Colonic mucosa (tissue), 4 donors: ENCODE measurements around the gene WFDC13. TPM values are rescaled to one million over a fixed set of nuclear protein-coding genes. Genes with fewer than 3 reads are reported as not detected.
"Not testable (repeated sequence)": the region's sequence is repeated elsewhere in the genome, so short reads cannot be mapped to it uniquely, and the experiment has no call there.

Experiments
- DNase-seq: peaks from one replicate; pipeline ENCODE4 v3.0.0-alpha.2; 2020
- H3K27ac ChIP-seq: fragments of 200-600 bp; one replicate; pipeline ENCODE4 v1.8.0; 2021
- H3K27me3 ChIP-seq: fragments of 200-600 bp; one replicate; pipeline ENCODE4 v1.8.0; 2021
- H3K36me3 ChIP-seq: fragments of 200-600 bp; one replicate; pipeline ENCODE4 v1.8.0; 2021
- H3K4me1 ChIP-seq: fragments of 200-600 bp; one replicate; pipeline ENCODE4 v1.8.0; 2021; ENCODE audit warnings: mild to moderate bottlenecking
- H3K4me3 ChIP-seq: fragments of 200-600 bp; one replicate; pipeline ENCODE4 v1.8.0; 2021
- H3K9ac ChIP-seq, 2 donors: one replicate each; pipeline ENCODE4 v1.7.0; 2013; ENCODE audit warnings: control low read depth in 2 of 2, low read depth in 2 of 2, low read length in 2 of 2
- H3K9me3 ChIP-seq: fragments of 200-600 bp; one replicate; pipeline ENCODE4 v1.8.0; 2021
- CTCF ChIP-seq: fragments of 200-600 bp; IDR thresholded peaks from one replicate; pipeline ENCODE4 v1.8.0; 2022; ENCODE audit warnings: antibody characterized with exemption, mild to moderate bottlenecking
- intact Hi-C: fragments of 100-400 bp; cut with DNase I; formaldehyde crosslinking; loops from one replicate; pipeline ENCODE4 v1.14.1; 2022
- total RNA-seq, 2 donors: library from RNA; stranded (reverse); fragmentation: NEBNext Ultra II Directional in 1 of 2; extraction: Animal tissue kit (Norgen Biotek cat#: 25700) in 1 of 2; gene quantifications; one replicate each; pipeline ENCODE4 v1.2.1, GENCODE V29; 2021
- donor health status: healthy.
- donor health status: DM: no; HTN: no; CAD: no.
- donor health status: DM: no; HTN: no; CAD: no.

The WFDC13 gene
- total RNA-seq, 2 donors from 2014 or later: not detected

GRCh38 chr20:45695496-45695895, 6.3 kb upstream of the WFDC13 start:
- no peaks in the 10 kb centered on the region for H3K4me1 ChIP-seq
- DNase-seq: no peak
- intact Hi-C loops: no loop called here
- H3K36me3 ChIP-seq: no peaks in the 10 kb centered on the region
- H3K9me3 ChIP-seq: no peaks in the 10 kb centered on the region
- TF ChIP-seq CTCF: no peak
- no peak overlapping the region for H3K9ac ChIP-seq
- H3K27me3 ChIP-seq: no peaks in the 10 kb centered on the region
- no peak overlapping the region for H3K4me3 ChIP-seq
- no peak overlapping the region for H3K27ac ChIP-seq

GRCh38 chr20:45701104-45701503, 734 bp upstream of the WFDC13 start:
- H3K4me1 ChIP-seq: no peaks in the 10 kb centered on the region
- H3K9me3 ChIP-seq: no peaks in the 10 kb centered on the region
- no peak overlapping the region for H3K27ac ChIP-seq
- no peak for TF ChIP-seq CTCF
- H3K9ac ChIP-seq: no peak overlapping the region
- H3K27me3 ChIP-seq: no peaks in the 10 kb centered on the region
- no peak overlapping the region for H3K4me3 ChIP-seq
- intact Hi-C loops: no loop called here
- no peaks in the 10 kb centered on the region for H3K36me3 ChIP-seq
- DNase-seq: no peak

DNA sequence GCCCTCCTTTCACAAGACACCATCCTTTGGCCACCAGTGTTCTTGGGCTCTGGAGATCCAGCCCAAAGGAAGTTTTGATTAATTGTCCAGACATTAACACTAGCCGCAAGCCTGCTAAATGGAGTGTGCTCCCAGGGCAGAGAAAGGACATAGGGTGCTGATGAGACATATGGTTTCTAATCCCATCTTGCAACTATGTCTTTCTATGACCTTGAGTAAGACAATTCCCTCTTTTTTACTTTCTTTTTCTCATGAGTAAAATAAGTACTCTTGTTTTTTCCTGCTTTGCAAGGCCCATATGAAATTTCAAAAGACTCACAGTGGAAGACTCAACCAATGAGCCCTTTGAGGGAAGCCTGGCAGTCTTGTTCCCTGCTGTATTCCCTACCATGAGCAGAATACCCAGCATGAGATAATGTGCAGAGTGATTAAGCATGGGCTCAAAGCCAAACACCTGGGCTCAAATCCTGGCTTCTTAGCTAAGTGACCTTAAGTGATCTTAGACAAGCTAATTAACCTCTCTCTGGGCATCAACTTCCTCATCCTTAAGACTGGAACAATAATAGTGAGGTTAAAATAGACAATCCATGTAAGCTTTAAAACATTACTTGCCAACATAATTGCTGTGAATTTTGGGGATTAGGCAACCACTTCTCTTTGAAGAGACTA, 3.3 kb downstream of the WFDC13 start, which contains the start of gene WFDC10B:
WFDC10B (minus strand) TSS at position 51 of the 669 bp plus-strand sequence. CDS start 19,027 bp downstream, outside the sequence.
- peak; percentile 22 for DNase-seq
- H3K27me3 ChIP-seq: no peaks in the 10 kb centered on the region
- TF ChIP-seq CTCF: no peak

GRCh38 chr20:45716141-45716688, 14.4 kb downstream of the WFDC13 start:
- intact Hi-C loops, H3K36me3 ChIP-seq, H3K9me3 ChIP-seq, H3K27ac ChIP-seq, DNase-seq, H3K4me3 ChIP-seq, H3K9ac ChIP-seq, H3K27me3 ChIP-seq, H3K4me1 ChIP-seq: not testable (repeated sequence)

More for the DNA sequence above, 3.3 kb downstream of the WFDC13 start, which contains the start of gene WFDC10B:
- no peak within 1 kb of the TSS for H3K4me3 ChIP-seq
- H3K9me3 ChIP-seq: no peaks in the 10 kb centered on the region
- intact Hi-C loops: no loop called here
- H3K27ac ChIP-seq: no peak within 1 kb of the TSS
- no peaks in the 10 kb centered on the region for H3K4me1 ChIP-seq
- H3K36me3 ChIP-seq: no peaks in the 10 kb centered on the region
- H3K9ac ChIP-seq: no peak within 1 kb of the TSS

DNA sequence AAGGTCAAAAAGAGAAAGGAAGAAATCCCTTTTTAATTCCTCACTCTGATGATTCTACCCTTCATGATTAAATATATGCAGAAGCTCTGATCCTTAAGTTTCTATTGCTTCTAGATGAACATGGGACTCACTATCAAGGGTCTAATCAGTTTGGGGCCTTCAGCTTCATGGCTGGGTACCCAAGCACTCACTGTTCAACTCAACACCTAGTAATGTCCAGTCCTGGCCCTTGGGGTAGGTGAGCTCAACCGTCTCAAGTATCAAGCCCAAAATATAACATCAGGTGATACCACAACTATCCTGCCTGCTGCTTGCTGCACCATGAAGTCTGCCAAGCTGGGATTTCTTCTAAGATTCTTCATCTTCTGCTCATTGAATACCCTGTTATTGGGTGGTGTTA, 20.2 kb downstream of the WFDC13 start, which contains the start of gene SPINT4:
SPINT4 (plus strand) TSS at position 301 of the 400 bp plus-strand sequence; CDS start at position 322, 21 bp downstream.
- DNase-seq: no peak
- H3K9me3 ChIP-seq: no peaks in the 10 kb centered on the region
- H3K27ac ChIP-seq: no peak within 1 kb of the TSS
- intact Hi-C loops: no loop called here
- no peaks in the 10 kb centered on the region for H3K4me1 ChIP-seq
- no peaks in the 10 kb centered on the region for H3K27me3 ChIP-seq
- TF ChIP-seq CTCF: no peak
- no peak within 1 kb of the TSS for H3K9ac ChIP-seq
- no peak within 1 kb of the TSS for H3K4me3 ChIP-seq
- no peaks in the 10 kb centered on the region for H3K36me3 ChIP-seq

DNA sequence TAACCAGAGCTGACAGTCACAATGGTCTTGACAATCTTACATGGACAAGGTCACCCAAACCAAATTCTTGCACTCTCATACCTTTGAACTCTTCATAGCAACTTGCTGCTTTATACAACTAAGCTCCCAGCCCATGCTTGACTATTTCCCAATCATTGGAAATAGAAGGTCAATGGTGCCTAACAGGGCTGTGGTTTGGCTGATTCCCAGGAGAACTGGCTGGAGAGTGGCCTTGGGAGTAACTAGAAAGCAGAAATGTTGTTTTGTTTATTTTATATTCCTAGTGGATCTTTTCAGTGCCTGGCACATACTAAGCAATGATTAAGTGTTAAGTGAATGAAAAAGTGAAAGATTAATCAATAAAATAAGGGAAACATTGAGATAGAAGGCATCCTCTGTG, 23.3 kb downstream of the WFDC13 start:
- Histone ChIP-seq H3K9ac (no peak overlapping the region), H3K27me3 (no peaks in the 10 kb centered on the region), H3K27ac (no peak overlapping the region), H3K4me3 (no peak overlapping the region), H3K4me1 (no peaks in the 10 kb centered on the region), H3K9me3 (no peaks in the 10 kb centered on the region), H3K36me3 (no peaks in the 10 kb centered on the region)
- no peak for DNase-seq
- intact Hi-C loops: no loop called here
- no peak for TF ChIP-seq CTCF
